ENCODE measurements around the gene MBNL1.

MBNL1 gene, protein sequence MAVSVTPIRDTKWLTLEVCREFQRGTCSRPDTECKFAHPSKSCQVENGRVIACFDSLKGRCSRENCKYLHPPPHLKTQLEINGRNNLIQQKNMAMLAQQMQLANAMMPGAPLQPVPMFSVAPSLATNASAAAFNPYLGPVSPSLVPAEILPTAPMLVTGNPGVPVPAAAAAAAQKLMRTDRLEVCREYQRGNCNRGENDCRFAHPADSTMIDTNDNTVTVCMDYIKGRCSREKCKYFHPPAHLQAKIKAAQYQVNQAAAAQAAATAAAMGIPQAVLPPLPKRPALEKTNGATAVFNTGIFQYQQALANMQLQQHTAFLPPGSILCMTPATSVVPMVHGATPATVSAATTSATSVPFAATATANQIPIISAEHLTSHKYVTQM

DNA sequence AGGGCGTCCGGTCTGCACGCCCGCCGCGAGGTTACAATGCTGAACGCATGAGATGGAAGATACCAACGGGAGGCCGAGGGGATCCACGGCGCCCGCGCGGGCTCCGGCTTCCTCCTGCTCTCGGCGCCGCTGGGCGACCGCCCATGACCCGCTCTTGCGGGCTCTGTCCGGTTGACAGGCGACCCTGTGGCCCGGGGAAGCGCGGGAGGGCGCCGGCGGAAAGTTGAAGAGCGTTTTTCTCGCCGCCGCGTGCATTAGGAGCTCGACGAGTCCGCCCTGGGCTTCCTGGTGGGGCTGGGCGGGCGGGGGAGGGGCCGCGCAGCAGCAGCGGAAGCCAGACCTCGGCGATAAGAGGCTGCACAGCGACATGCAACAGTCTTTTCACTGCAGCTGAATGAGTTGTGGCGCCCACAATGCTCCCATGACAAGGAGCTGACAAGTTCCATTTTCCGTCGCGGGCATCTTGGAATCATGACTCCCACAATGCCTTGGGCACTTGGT, at the start of gene MBNL1:
TSS of gene MBNL1 (plus strand) at position 375 of the 501 bp plus-strand sequence. CDS start 31,265 bp downstream, outside the sequence.
- peak; percentile 67 for DNase-seq

DNA sequence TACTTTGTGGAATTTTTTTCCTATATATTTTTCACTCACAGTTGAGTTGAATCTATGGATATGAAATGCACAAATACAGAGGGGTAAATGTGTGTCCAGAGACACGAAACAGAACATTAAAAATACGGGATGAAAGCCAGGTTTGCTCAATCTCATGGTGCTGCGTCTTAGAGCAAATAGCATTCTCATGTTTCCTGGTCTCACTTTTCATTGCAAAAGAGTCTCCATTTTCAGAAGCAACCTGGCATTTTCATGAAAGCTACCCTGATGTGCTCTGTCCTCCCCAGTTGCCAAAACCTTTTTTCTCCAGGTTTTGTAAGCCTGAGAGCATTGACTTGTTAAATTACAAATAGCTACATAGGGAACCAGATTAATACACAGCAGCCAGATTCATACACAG, 49.5 kb upstream of the MBNL1 start:
- no peak for DNase-seq

DNA sequence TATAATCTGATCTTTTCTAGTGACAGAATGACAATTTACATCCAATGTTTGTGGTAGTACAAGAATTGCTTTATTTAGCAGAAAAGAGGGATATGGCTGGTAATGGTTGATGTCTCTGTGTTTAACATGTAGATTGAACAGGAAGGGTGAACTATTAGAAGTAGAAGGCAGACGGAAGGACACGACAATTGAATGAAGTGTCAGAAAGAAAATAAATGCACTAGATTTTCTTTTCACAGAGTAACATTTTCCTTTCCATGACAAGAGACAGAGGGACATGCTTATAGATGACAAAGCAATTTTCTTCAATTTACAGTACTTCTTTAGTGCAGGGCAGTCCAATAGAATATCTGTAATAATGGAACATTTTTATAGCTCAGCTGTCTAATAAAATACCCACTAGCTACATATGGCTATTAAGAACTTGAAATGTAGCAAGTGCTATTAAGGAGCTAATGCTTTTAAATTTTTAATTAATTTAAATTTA, 48.9 kb upstream of the MBNL1 start:
- no peak for DNase-seq

DNA sequence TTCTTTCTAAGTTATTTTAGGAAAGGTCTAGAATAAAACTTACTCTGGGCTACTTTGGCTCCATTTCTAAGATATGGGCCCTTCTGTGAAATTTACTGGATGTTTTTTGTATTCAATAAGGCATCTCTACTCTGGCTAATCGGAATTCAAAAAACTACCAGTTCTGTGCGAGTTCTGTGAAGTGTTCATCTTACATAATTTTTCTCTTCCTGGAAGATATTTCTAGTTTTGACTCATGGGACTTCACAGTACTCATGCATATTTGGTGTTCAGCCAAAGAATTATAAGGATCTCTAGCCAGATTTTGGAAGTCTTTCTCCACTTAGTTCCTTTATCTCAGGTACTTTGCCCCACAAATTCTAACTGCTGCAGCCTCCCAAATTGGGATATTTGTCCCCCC, 46.4 kb upstream of the MBNL1 start:
- no peak for DNase-seq

DNA sequence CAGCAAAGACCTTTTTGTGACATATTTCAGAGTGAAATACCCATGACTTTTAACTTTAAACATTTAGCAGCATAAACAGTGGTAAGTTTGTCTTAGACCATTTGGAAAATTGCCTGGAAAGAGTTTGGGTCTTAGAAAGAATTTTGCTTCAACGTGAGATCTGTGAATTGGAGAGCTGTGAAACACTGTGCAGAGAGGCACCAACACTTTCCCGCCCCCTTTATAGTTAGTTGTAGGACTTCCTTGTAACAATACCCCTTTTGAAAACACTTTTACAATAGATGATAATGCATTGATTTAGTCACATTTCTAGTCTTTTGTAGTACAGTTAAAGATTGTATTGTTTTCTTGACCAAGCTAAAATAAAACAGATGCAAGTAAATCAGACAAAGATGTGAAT, 43.5 kb upstream of the MBNL1 start:
- DNase-seq: no peak

DNA sequence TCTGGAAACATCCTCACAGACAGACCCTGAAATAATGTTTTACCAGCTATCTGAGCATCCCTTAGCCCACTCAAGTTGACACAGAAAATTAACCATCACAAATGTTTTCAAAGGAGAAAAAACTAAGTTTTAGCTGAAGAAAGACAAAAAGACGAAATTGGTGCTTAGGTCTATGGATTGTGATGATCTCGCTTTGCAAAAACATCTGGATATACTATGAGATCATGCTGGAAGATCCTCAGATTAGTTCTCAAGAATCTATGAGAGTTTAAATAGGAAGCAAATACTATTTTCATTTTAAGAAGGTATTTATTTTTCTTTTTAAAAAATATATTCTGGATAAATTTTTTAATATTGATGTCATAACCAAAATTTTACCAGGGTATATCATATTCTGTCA, 42.6 kb upstream of the MBNL1 start:
- DNase-seq: no peak

DNA sequence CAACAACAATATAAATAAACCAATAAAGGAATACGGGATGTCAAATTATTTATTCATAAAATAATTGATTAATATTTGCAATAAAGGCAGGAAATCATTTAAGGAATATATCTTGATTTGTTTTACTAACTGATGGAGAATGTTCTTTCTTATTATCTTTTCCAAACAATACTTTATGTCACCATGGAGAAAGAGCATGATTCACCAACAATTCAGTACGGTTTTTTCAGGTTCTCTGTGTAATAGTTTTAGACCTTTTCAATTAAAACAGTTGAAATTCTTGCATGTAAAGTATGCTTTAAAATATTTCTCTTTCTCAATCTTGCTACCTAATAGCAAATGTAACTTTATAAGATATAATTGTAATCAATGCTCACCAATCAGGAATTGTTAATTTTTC, 41.7 kb upstream of the MBNL1 start:
- no peak for DNase-seq

DNA sequence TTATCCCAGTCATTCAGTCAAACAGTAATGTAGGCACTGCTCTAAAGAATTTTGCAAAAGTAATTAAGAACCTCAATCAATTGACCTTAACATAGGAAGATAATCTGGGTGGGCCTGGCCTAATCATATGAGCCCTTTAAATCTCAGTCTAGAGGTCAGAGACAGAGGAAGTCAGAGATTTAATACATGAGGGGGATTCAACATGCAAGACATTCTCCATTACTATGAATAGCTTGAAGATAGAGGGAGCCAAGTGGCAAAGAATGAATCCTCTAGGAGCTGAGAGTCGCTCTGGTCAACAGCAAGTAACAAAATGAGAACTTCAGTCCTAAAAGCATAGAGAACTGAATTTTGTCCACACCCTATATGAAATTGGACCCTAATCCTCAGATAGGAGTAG, 39.0 kb upstream of the MBNL1 start:
- DNase-seq: no peak

DNA sequence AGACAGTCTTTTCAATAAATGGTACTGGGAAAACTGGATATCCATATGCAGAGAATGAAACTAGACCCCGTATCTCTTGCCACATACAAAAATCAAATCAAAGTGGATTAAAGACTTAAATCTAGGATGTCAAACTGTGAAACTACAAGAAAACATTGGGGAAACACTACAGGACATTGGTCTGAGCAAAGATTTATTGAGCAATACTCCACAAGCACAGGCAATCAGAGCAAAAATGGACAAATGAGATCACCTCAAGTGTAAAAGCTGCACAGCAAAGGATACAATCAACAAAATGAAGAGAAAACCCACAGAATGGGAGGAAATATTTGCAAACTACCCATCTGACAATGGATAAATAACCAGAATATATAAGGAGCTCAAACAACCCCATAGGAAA, 38.4 kb upstream of the MBNL1 start:
- DNase-seq: no peak

DNA sequence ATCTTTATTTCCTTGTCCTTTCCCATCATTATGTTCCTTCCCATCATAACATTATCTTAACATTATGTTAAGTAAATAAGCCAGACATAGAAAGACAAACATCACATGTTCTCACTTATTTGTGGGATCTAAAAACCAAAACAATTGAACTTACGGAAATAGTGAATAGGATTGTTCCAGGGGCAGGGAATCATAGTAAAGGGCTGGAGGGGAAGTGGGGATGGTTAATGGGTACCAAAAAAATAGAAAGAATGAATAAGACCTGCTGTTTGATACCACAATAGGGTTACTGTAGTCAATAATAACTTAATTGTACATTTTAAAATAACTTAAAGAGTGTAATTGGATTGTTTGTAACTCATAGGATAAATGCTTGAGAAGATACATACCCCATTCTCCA, 36.7 kb upstream of the MBNL1 start:
- DNase-seq: no peak

DNA sequence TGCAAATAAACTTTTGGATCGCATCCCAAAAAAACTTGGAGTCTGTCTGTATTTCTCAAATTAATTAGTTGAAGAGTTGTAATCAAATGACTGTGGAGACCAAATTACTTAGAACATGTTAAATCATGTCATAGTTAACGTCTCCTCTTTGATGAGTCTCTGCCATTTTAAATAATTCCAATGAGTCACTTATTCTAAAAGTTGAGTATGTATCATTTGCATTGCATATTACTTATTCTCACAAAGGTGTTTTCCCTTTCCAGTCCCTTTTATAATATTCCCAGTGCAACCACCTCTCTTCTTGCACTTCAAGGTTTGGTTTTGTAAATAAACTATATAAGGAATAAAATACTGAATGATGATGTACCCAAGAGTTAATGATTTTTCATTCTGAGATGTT, 36.0 kb upstream of the MBNL1 start:
- DNase-seq: no peak

DNA sequence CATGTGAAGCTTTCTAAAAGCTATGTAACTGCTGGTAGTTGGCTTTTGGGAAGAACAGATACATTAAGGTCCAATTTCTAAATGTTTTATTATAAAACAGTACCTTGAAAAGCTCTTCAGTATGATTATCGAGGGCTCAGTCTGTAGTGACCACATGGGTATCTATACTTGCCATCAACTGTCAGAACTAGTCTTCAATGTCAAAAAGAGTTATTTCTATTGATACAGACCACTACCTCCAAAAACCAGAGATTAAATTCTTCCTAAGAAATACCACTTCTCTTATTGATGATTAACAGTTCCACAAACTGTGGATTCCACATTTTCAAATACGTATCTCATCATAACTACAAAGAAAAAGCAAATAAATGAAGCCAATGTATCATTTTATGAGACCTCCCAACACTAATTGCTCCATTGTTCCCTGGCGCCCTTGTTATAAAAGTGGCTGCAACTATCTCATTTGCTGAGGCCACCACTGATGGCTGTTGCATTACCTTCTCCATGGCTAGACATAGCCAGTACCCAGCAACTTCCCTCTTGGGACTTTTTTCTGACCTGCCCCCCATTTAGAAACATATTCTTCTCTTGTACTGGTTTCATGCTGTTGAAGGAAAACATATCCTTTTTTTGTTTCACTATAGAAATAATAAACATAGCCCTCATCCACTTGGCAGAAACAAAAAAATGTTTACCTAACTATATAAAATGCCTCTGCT, 33.9 kb upstream of the MBNL1 start:
- no peak for DNase-seq

DNA sequence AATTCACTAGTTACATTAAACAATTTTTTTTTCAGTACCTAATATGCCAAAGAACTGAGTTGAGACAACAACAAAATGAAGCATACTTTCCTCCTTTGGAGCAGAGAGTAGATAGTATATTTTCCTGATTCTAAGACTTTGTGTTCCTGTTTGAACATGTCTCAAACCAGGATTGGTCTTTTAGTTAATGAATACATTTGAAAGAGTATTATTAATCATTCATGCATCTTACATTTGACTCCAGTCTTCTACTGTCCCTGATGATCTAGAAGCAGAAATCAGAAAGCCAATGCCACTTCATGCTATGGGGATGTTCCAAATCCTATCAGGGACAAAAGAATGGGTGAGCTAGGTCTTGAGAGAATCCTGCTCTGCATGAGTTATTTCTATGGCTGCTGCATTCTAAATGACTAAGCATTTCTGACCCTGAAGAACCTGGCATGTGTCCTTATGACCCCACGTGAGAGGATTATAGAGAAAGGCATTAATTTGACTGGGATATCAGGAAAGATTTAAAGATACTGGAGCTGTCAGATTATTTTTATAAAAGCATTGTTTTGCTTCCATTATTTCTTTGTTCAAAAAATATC, 32.9 kb upstream of the MBNL1 start:
- no peak for DNase-seq

DNA sequence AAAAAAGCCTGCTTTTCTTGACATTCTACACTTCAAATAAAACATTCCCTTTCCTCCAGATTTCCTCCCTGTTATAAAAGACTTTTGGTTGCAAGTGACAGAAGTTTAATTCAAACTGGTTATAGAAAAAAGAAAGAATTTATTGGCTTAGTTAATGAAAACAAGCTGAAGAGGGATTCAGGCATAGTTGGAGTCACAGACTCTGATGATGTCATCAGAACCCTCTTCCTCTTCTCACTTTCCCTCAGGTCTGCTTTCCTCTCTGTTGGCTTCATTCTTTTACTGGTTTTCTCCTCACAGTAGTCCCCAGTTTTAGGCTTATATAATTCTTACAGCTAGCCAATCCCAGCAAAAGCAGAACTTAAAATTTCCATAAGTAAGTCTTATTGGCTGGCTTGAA, 32.0 kb upstream of the MBNL1 start:
- no peak for DNase-seq

DNA sequence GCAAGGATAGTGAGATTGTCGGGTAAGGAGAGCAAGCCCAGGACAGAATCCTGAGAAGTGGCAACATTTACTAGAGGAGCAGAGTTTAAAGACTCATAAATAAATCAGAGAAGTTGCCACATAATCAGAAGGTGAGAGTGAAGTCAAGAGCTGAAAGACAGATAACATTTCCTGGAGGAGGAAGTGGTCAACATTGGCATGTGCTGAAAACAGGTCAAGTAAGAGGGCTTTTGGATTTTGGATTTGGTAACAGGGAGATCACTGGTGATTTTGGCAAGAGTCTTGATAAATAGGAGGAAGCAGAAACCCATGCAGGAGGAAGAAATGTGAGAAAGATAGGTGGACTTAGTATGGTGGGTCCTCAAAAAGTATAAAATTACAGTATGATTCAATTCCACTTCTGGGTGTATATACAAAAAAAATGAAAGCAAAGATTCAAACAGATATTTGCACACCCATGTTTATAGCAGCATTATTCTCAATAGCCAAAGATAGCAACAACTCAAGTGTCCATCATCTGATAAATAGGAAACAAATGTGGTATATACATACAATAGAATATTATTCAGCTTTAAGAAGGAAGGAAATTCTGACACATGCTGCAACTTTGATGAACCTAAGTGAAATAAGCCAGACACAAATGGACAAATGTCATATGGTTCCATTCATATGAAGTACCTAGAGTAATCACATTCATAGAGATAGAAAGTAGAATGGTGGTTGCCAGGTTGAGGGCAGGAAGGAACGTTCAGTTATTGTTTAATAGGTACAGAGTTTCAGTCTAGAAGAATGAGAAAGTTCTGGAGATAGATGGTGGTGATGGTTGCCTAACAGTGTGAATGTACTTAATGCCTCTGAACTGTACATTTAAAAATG, 27.3 kb upstream of the MBNL1 start:
- DNase-seq: no peak

DNA sequence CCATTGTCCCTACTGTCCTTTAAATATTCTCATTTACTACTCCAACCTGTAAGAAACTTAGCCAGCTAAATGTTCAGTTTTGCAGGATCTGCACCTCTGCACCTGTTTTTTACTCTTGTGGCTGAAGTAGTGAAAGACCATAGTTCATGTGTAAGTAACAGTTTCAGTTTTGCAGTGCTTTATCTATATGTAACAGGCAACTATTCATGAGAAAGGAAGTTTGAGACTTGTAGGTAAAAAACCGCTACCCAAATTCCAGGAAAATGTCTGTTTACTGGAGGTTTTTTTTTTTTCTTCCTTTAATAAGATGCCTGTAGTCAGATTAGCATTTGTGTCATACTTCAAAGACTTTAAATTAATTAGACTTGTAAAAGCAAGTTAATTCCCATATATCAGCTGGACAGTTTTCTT, 25.4 kb upstream of the MBNL1 start:
- no peak for DNase-seq

DNA sequence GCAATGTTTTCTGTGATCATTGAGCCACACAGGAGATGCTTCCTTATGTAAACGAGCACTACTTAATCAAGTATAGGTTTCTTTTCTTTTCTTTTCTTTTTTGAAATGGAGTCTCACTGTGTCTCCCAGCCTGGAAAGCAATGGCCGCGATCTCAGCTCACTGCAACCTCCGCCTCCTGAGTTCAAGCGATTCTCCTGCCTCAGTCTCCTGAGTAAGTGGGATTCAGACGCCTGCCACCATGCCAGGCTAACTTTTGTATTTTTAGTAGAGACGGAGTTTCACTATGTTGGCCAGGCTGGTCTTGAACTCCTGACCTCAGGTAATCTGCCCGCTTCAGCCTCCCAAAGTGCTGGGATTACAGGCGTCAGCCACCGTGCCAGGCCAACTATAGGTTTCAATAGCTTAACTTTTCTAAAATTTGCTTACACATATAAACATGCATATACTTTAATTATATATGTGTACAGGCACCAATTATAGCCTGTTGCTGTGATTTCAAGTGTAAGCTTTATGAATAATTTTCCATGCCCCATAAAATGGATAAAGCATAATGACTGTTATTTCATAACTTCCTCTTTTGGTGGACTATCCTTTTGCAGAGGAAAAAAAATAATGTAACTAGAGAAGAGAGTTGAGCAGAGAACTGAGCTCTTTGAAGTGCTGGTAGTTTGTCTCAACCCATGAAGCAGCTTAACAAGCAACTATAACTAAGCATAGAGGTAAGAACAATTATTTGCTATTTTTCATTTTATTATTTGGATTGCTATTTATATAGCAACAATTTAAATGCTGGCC, 24.8 kb upstream of the MBNL1 start:
- DNase-seq: no peak

DNA sequence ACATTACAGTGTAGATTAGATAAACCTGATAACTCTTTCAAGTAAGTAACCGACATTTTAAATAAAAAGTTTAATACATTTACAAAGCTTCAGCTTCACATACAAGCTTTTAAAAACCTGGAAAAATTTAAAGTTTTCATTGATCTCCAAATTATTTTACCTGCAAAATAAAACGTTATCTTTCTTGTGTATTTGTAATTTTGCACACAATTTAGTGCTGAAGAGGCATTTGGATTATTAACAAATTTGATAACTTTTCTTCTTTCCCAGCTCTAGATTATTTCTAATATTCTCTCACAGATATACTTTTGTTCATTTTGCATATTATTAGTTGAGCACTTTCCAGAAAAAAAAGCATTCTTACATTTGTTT, 24.2 kb upstream of the MBNL1 start:
- DNase-seq: no peak

DNA sequence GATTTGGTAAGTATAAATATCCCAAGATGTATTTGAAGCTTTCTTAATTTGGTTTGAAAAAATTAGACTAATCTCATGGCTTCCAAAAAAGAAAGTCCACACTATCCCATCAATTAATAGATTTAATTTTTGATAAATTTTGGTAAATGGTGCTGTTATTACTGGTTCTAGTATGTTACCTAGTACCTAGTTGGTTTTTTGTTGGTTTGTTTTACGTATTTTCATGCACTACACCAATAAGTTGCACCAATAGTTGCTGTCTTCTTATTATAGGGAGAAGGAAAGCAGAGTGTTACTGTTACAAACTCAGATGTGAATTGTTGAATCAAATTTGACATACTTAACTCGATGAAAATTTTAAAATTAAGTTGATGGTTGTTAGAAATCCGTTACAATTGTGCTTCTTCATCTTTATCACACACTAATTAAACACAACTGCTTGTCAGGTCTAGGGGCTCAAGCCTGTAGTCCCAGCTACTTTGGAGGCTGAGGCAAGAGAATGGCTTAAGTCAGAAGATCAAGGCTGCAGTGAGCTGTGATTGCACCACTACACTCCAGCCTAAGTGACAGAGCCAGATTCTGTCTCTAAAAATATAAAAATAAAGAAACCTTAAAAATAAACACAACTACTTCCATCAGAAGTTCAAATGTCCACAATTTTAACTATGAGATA, 23.1 kb upstream of the MBNL1 start:
- DNase-seq: no peak

DNA sequence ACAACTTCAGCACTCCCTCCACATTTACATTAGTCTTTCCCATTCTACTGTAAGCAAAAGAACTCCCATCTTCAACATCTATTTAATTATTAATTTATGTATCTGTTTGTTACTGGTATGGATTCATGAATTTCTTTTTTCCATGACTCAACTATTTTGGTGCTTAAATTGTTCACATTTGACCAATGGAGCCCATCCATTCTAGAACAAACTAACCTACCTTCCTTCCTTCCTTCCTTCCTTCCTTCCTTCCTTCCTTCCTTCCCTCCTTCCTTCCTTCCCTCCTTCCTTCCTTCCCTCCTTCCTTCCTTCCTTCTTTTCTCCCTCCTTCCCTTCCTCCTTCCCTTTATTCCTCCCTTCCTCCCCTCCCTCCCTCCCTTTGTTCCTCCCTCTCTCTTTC, 16.8 kb upstream of the MBNL1 start:
- no peak for DNase-seq

DNA sequence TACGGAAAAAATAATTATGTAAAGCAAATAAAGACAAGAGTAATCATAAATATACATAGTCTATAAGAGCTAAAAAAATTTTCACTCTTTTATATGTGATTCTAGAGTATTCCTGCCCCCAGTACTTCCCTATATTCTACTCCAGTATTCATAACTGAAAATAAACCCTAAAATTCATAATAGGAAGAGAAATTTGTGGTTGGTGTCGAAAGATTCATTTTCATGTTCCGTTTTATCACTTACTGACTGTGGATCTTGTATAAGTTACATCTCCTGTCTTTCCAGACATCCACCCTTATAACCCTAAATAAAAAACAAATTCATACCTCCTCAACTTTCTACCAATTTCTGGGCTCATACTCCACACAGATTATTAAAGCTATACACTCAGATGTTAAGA, 16.0 kb upstream of the MBNL1 start:
- no peak for DNase-seq

Data from NCI-H1417 treated with DMSO at 0.1 percent for 48 hours (cell line).